Measurements from ENCODE around the gene RXRG.

Gene RXRG

DNA sequence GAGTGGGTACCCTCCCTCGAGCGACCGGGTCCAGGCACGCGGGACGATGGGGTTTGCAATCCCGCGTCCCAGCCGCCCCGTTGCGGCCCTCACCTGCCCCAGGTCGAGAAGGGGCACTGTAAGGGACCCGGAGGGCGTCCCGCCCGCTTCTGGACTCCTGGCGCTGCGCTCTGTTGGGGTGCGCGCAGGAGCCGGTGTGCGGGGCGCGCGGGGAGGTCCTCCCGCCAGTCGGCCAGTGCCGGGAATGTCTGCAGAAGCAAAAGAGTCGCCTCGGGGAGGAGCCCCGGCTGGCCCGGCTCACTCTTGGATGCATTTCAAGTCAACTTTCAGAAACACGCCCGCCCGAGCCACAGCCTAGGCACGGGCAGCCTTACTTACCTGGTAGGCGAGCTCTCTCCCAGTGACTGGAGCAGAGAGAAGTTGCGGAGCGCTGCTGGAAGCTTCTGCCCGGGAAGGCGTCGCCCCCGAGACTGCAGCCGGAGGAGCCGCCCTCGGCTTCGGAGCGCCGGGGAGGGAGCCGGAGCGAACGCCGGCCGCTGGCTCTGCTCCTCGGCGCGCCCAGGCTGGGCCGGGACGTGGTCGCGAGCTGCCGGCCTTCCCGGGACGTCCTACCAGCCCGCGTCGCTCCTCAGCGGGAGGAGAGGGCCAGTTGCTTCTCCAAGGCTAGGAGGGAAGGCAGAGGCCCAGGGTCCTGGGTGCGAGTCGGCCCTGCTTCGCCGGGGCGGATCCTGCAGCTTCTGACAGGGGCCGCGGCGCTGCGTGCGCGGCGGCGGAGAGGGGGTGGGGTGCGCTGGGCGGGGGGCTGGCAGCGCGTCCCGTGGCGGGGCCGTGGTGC is 88.7 kb downstream of the RXRG start, which contains the start of gene LMX1A:
Gene LMX1A (minus strand): TSS at position 739 of the 835 bp plus-strand sequence. CDS start 1,156 bp downstream, outside the sequence.
- H3K27ac ChIP-seq = no peak within 1 kb of the TSS
- no peaks in the 10 kb centered on the region for H3K27me3 ChIP-seq (ENCODE audit: insufficient read depth, low read depth)

DNA sequence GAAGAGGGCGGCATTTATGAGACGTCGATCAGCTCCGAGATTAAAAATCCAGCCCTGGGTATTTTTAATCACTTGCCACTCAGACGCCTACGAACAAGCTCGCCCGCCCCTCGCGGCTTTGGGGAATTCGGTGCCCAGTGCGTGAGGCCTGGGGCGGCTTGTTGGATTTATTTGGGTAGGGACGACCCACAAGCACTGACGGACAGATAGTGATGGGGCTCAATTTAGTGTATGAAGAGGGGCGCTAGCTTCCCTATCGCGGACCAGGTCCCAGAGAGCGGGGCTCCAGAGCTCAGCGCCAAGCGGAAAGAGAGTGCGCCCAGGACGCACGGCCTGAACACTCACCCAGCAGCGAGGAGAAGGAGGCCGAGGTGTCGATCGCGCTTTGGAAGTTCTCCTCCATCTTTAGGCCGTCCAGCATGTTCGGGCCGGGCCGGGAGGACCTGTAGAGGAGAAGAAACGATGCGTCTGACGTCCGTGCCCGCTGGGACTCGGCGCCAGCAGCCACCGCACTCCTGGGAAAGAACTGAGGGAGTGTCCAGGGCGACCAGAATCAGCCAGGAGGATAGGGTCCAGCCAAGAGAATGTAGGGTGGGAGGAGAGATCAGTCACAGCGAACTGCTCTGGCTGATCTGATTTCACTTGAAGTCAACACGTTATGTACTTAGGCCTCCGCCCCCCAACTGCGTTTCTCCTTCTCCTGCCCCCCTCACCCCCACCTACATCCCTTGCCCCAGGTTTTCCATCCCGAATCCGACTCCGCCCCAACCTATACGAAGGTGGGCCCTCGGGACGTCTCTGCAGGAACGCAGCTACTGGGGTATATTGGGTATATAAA is 89.6 kb downstream of the RXRG start:
- Histone ChIP-seq H3K27ac (no peak overlapping the region), H3K36me3 (ENCODE audit: insufficient read depth) (no peaks in the 10 kb centered on the region), H3K4me1 (ENCODE audit: low read depth, poor library complexity, severe bottlenecking) (no peaks in the 10 kb centered on the region), H3K27me3 (ENCODE audit: insufficient read depth, low read depth) (no peaks in the 10 kb centered on the region), H4K20me1 (ENCODE audit: insufficient read depth) (no peaks in the 10 kb centered on the region), H2AFZ (ENCODE audit: low read depth) (no peak overlapping the region), H3K4me3 (IDR thresholded peaks at IDR 0.05; ENCODE audit: insufficient read depth, low read depth, low read length) (no peak overlapping the region), H3K4me2 (no peak overlapping the region), H3K79me2 (ENCODE audit: insufficient read depth, low read depth) (no peaks in the 10 kb centered on the region), H3K9ac (no peak overlapping the region)
- TF ChIP-seq, protein P1, sequence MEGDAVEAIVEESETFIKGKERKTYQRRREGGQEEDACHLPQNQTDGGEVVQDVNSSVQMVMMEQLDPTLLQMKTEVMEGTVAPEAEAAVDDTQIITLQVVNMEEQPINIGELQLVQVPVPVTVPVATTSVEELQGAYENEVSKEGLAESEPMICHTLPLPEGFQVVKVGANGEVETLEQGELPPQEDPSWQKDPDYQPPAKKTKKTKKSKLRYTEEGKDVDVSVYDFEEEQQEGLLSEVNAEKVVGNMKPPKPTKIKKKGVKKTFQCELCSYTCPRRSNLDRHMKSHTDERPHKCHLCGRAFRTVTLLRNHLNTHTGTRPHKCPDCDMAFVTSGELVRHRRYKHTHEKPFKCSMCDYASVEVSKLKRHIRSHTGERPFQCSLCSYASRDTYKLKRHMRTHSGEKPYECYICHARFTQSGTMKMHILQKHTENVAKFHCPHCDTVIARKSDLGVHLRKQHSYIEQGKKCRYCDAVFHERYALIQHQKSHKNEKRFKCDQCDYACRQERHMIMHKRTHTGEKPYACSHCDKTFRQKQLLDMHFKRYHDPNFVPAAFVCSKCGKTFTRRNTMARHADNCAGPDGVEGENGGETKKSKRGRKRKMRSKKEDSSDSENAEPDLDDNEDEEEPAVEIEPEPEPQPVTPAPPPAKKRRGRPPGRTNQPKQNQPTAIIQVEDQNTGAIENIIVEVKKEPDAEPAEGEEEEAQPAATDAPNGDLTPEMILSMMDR (conservative IDR thresholded peaks at IDR 0.05; ENCODE audit: low read depth, low read length) = no peak

More for the DNA sequence above, 88.7 kb downstream of the RXRG start, which contains the start of gene LMX1A:
- no peaks in the 10 kb centered on the region for H3K36me3 ChIP-seq (ENCODE audit: insufficient read depth)
- no peaks in the 10 kb centered on the region for H3K4me1 ChIP-seq (ENCODE audit: low read depth, poor library complexity, severe bottlenecking)
- no peaks in the 10 kb centered on the region for H4K20me1 ChIP-seq (ENCODE audit: insufficient read depth)
- TF ChIP-seq, protein P1 (conservative IDR thresholded peaks at IDR 0.05; ENCODE audit: low read depth, low read length) = no peak
- H2AFZ ChIP-seq (ENCODE audit: low read depth) = no peak within 1 kb of the TSS
- no peak within 1 kb of the TSS for H3K4me2 ChIP-seq
- H3K79me2 ChIP-seq (ENCODE audit: insufficient read depth, low read depth) = no peaks in the 10 kb centered on the region
- no peak within 1 kb of the TSS for H3K9ac ChIP-seq
- no peak within 1 kb of the TSS for H3K4me3 ChIP-seq (IDR thresholded peaks at IDR 0.05; ENCODE audit: insufficient read depth, low read depth, low read length)

DNA sequence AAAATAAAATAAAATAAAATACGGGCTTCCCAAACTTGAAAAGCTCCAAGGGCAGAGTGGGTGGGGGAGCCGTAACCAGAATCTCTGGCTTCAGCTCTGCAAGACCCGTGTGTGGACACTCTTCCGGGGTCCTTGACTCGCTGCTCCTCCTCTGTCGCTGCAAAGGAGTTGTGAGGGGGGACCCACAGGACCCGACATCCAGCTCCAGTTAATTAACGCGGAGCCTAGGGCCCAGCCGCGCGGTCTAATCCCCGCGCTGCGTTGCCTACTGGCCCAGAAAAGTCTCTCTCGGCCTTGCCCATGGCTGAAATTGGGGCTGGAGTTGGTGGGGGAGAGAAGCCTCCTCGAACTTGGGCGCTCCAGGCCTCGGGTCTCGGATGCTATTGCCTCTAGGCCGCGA is 90.2 kb downstream of the RXRG start:
- no peak overlapping the region for H3K27ac ChIP-seq
- no peaks in the 10 kb centered on the region for H3K4me1 ChIP-seq (ENCODE audit: low read depth, poor library complexity, severe bottlenecking)
- H3K4me3 ChIP-seq (IDR thresholded peaks at IDR 0.05; ENCODE audit: insufficient read depth, low read depth, low read length) = no peak overlapping the region
- H3K4me2 ChIP-seq = no peak overlapping the region
- TF ChIP-seq, protein P1 (conservative IDR thresholded peaks at IDR 0.05; ENCODE audit: low read depth, low read length) = no peak
- no peaks in the 10 kb centered on the region for H3K36me3 ChIP-seq (ENCODE audit: insufficient read depth)
- H3K27me3 ChIP-seq (ENCODE audit: insufficient read depth, low read depth) = no peaks in the 10 kb centered on the region
- H3K79me2 ChIP-seq (ENCODE audit: insufficient read depth, low read depth) = no peaks in the 10 kb centered on the region
- no peak overlapping the region for H3K9ac ChIP-seq
- H4K20me1 ChIP-seq (ENCODE audit: insufficient read depth) = no peaks in the 10 kb centered on the region
- no peak overlapping the region for H2AFZ ChIP-seq (ENCODE audit: low read depth)

DNA sequence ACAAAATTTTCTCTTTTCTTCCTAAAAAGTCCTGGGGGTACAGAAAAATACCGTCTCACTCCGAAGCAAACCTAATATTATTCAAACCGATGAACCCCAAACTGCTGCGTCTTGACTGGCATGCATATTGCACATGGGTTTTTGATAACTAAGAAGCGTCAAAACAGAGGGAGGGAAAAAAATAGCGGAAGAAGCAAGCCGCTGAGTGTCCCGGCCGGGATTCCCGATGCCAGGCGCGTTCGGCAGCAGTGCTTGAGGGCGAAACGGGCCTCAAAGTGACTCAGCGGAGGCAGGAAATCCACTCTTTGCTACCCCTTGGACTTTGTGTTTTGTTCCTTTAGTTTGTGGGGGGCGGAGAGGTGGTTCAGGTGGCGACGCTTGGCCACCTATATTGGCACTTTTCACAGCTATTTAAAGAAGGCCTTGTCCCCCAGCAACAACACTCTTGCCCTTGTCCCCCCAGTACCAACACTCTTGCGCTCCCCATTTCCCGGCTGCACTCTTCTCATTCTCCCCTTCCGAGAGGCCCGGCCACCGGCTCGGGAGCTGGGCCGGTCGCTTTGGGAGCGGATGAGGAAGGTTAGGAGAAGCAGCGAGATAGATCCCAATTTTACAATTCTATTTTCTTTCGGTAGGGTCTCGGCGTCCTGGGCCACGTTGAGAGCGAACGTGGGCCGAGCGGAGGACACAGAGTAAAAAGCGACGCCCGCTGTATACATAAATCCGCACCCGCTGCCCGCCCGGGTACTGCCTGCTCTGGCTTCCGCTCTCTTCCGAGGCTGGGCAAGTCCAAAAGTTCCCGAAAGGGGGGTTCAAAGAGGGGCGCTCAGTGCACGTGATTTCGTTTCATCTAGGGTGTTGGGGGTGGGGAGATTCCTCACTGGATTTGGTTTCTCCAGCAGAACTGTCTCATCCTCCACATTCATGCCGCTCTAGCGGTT is 90.9 kb downstream of the RXRG start:
- TF ChIP-seq, protein P1 (conservative IDR thresholded peaks at IDR 0.05; ENCODE audit: low read depth, low read length) = no peak
- Histone ChIP-seq H3K4me3 (IDR thresholded peaks at IDR 0.05; ENCODE audit: insufficient read depth, low read depth, low read length) (no peak overlapping the region), H3K36me3 (ENCODE audit: insufficient read depth) (no peaks in the 10 kb centered on the region), H3K9ac (no peak overlapping the region), H3K4me2 (no peak overlapping the region), H3K27ac (no peak overlapping the region), H3K27me3 (ENCODE audit: insufficient read depth, low read depth) (no peaks in the 10 kb centered on the region), H3K4me1 (ENCODE audit: low read depth, poor library complexity, severe bottlenecking) (no peaks in the 10 kb centered on the region), H2AFZ (ENCODE audit: low read depth) (no peak overlapping the region), H3K79me2 (ENCODE audit: insufficient read depth, low read depth) (no peaks in the 10 kb centered on the region), H4K20me1 (ENCODE audit: insufficient read depth) (no peaks in the 10 kb centered on the region)

All from KMS-11 (cell line).